Measurements from ENCODE around the gene CPNE5. TPM values are rescaled to one million over a fixed set of nuclear protein-coding genes. Genes with fewer than 3 reads are reported as not detected.
A peak's percentile ranks its signal among the peaks of the same experiment; 100 is the strongest.

CPNE5 gene
- total and polyA plus RNA-seq, 4 experiments from 2014 or later: 0.47 to 2.7 (median 1.3) TPM

- Mint-ChIP-seq H3K36me3 (peaks cover 0 to 8% of the 10 kb centered on the region in 2 donors), H3K4me1 (peaks cover 7 to 29% (median 14%) of the 10 kb centered on the region in 4 donors), H3K4me3 (no peak overlapping the region), H3K27me3 (no peaks in the 10 kb centered on the region), H3K9me3 (peaks cover 0 to 18% (median 5%) of the 10 kb centered on the region in 8 donors), H3K27ac (no peak overlapping the region)
- POLR2A ChIA-PET (ENCODE audit: partially characterized antibody): no interaction called here
- Histone ChIP-seq H3K9me3 (ENCODE audit: control insufficient read depth in 1 of 2, low read length in 2 of 2) (no peaks in the 10 kb centered on the region), H3K4me1 (ENCODE audit: insufficient read depth, low read length) (peaks cover 21% of the 10 kb centered on the region), H3K36me3 (ENCODE audit: insufficient read depth, low read length) (no peaks in the 10 kb centered on the region), H3K4me3 (ENCODE audit: low read length in 2 of 2) (no peak overlapping the region), H3K27me3 (ENCODE audit: insufficient read depth, low read length) (no peaks in the 10 kb centered on the region), H3K27ac (ENCODE audit: low read depth, low read length) (no peak overlapping the region)
- CTCF ChIA-PET (ENCODE audit: partially characterized antibody): interaction anchor here (1.4 to 3.2 kb wide), 3 partner anchors 8 to 123 kb away, joined by 3 to 13 read pairs (median 6); no protein-coding TSS in a partner anchor
- DNase-seq: no peak
- intact Hi-C loops (cut with micrococcal nuclease): no loop called here
Observed at GRCh38 chr6:36746251-36746650, 93.0 kb downstream of the CPNE5 start.

GRCh38 chr6:36745836-36746235 is 93.4 kb downstream of the CPNE5 start:
- CTCF ChIA-PET (ENCODE audit: partially characterized antibody): interaction anchor here (1.4 to 3.2 kb wide), 3 partner anchors 9 to 123 kb away, joined by 3 to 13 read pairs (median 6); no protein-coding TSS in a partner anchor
- peaks cover 21% of the 10 kb centered on the region for H3K4me1 ChIP-seq (ENCODE audit: insufficient read depth, low read length)
- H3K27ac ChIP-seq (ENCODE audit: low read depth, low read length): no peak overlapping the region
- DNase-seq: no peak
- H3K4me1 Mint-ChIP-seq: peaks cover 7 to 26% (median 12%) of the 10 kb centered on the region in 4 donors
- no peak overlapping the region for H3K4me3 Mint-ChIP-seq
- intact Hi-C loops (cut with micrococcal nuclease): no loop called here
- no peak overlapping the region for H3K27ac Mint-ChIP-seq
- H3K36me3 ChIP-seq (ENCODE audit: insufficient read depth, low read length): no peaks in the 10 kb centered on the region
- H3K27me3 ChIP-seq (ENCODE audit: insufficient read depth, low read length): no peaks in the 10 kb centered on the region
- H3K9me3 ChIP-seq (ENCODE audit: control insufficient read depth in 1 of 2, low read length in 2 of 2): no peaks in the 10 kb centered on the region
- H3K36me3 Mint-ChIP-seq: peaks cover 0 to 8% of the 10 kb centered on the region in 2 donors
- no peak overlapping the region for H3K4me3 ChIP-seq (ENCODE audit: low read length in 2 of 2)
- POLR2A ChIA-PET (ENCODE audit: partially characterized antibody): no interaction called here
- peaks cover 0 to 18% (median 5%) of the 10 kb centered on the region in 8 donors for H3K9me3 Mint-ChIP-seq
- no peaks in the 10 kb centered on the region for H3K27me3 Mint-ChIP-seq

GRCh38 chr6:36745283-36745682 is 94.0 kb downstream of the CPNE5 start:
- Histone ChIP-seq H3K27me3 (ENCODE audit: insufficient read depth, low read length) (no peaks in the 10 kb centered on the region), H3K4me1 (ENCODE audit: insufficient read depth, low read length) (peaks cover 21% of the 10 kb centered on the region), H3K27ac (ENCODE audit: low read depth, low read length) (no peak overlapping the region), H3K4me3 (ENCODE audit: low read length in 2 of 2) (no peak overlapping the region), H3K36me3 (ENCODE audit: insufficient read depth, low read length) (no peaks in the 10 kb centered on the region), H3K9me3 (ENCODE audit: control insufficient read depth in 1 of 2, low read length in 2 of 2) (no peaks in the 10 kb centered on the region)
- peaks cover 7 to 26% (median 12%) of the 10 kb centered on the region in 4 donors for H3K4me1 Mint-ChIP-seq
- DNase-seq: no peak
- no peaks in the 10 kb centered on the region for H3K27me3 Mint-ChIP-seq
- H3K27ac Mint-ChIP-seq: no peak overlapping the region
- POLR2A ChIA-PET (ENCODE audit: partially characterized antibody): no interaction called here
- H3K36me3 Mint-ChIP-seq: peaks cover 0 to 8% of the 10 kb centered on the region in 2 donors
- CTCF ChIA-PET (ENCODE audit: partially characterized antibody): interaction anchor here (1.4 to 3.2 kb wide), 3 partner anchors 9 to 122 kb away, joined by 3 to 13 read pairs (median 6); no protein-coding TSS in a partner anchor
- H3K9me3 Mint-ChIP-seq: peaks cover 0 to 18% (median 5%) of the 10 kb centered on the region in 8 donors
- intact Hi-C loops (cut with micrococcal nuclease): no loop called here
- no peak overlapping the region for H3K4me3 Mint-ChIP-seq

GRCh38 chr6:36744304-36744673 is 95.0 kb downstream of the CPNE5 start:
- H3K27me3 Mint-ChIP-seq: no peaks in the 10 kb centered on the region
- no peak overlapping the region for H3K27ac ChIP-seq (ENCODE audit: low read depth, low read length)
- H3K36me3 ChIP-seq (ENCODE audit: insufficient read depth, low read length): no peaks in the 10 kb centered on the region
- ChIA-PET CTCF (ENCODE audit: partially characterized antibody) (interaction anchor here (3.2 kb wide), 1 partner anchor 16 kb away, joined by 13 read pairs; no protein-coding TSS in a partner anchor), POLR2A (ENCODE audit: partially characterized antibody) (interaction anchor here (0.8 kb wide), 1 partner anchor 8 kb away, joined by 3 read pairs; no protein-coding TSS in a partner anchor)
- no peak for DNase-seq
- H3K4me3 ChIP-seq (ENCODE audit: low read length in 2 of 2): no peak overlapping the region
- H3K4me1 Mint-ChIP-seq: peaks cover 7 to 26% (median 12%) of the 10 kb centered on the region in 4 donors
- intact Hi-C loops (cut with micrococcal nuclease): no loop called here
- peaks cover 21% of the 10 kb centered on the region for H3K4me1 ChIP-seq (ENCODE audit: insufficient read depth, low read length)
- no peaks in the 10 kb centered on the region for H3K27me3 ChIP-seq (ENCODE audit: insufficient read depth, low read length)
- H3K9me3 Mint-ChIP-seq: peaks cover 0 to 9% (median 4%) of the 10 kb centered on the region in 8 donors
- H3K9me3 ChIP-seq (ENCODE audit: control insufficient read depth in 1 of 2, low read length in 2 of 2): no peaks in the 10 kb centered on the region
- peak overlapping the region in 4 of 8 donors; percentile 39 to 74 (median 49) for H3K4me3 Mint-ChIP-seq
- peaks cover 0 to 3% of the 10 kb centered on the region in 2 donors for H3K36me3 Mint-ChIP-seq
- peak overlapping the region in 4 of 7 donors; percentile 57 to 88 (median 68) for H3K27ac Mint-ChIP-seq

GRCh38 chr6:36743538-36744303 is 95.5 kb downstream of the CPNE5 start:
- Histone ChIP-seq H3K9me3 (ENCODE audit: control insufficient read depth in 1 of 2, low read length in 2 of 2) (no peaks in the 10 kb centered on the region), H3K27me3 (ENCODE audit: insufficient read depth, low read length) (no peaks in the 10 kb centered on the region), H3K27ac (ENCODE audit: low read depth, low read length) (no peak overlapping the region), H3K36me3 (ENCODE audit: insufficient read depth, low read length) (no peaks in the 10 kb centered on the region), H3K4me1 (ENCODE audit: insufficient read depth, low read length) (peaks cover 21% of the 10 kb centered on the region), H3K4me3 (ENCODE audit: low read length in 2 of 2) (no peak overlapping the region)
- no peaks in the 10 kb centered on the region for H3K27me3 Mint-ChIP-seq
- peaks cover 7 to 26% (median 12%) of the 10 kb centered on the region in 4 donors for H3K4me1 Mint-ChIP-seq
- peaks cover 0 to 4% (median under 1%) of the 10 kb centered on the region in 8 donors for H3K9me3 Mint-ChIP-seq
- POLR2A ChIA-PET (ENCODE audit: partially characterized antibody): interaction anchor here (0.8 kb wide), 1 partner anchor 9 kb away, joined by 3 read pairs; no protein-coding TSS in a partner anchor
- H3K4me3 Mint-ChIP-seq: no peak overlapping the region
- peak overlapping the region in 4 of 7 donors; percentile 29 to 77 (median 46) for H3K27ac Mint-ChIP-seq
- DNase-seq: no peak
- H3K36me3 Mint-ChIP-seq: no peaks in the 10 kb centered on the region
- intact Hi-C loops (cut with micrococcal nuclease): no loop called here
- CTCF ChIA-PET (ENCODE audit: partially characterized antibody): interaction anchor here (3.2 kb wide), 1 partner anchor 17 kb away, joined by 13 read pairs; no protein-coding TSS in a partner anchor

GRCh38 chr6:36743032-36743431 is 96.2 kb downstream of the CPNE5 start:
- Mint-ChIP-seq H3K27me3 (no peaks in the 10 kb centered on the region), H3K36me3 (no peaks in the 10 kb centered on the region), H3K4me3 (no peak overlapping the region), H3K9me3 (no peaks in the 10 kb centered on the region), H3K27ac (peak overlapping the region in 4 of 7 donors; percentile 4 to 60 (median 30)), H3K4me1 (peaks cover 7 to 26% (median 12%) of the 10 kb centered on the region in 4 donors)
- H3K9me3 ChIP-seq (ENCODE audit: control insufficient read depth in 1 of 2, low read length in 2 of 2): no peaks in the 10 kb centered on the region
- no peak overlapping the region for H3K4me3 ChIP-seq (ENCODE audit: low read length in 2 of 2)
- ChIA-PET CTCF (ENCODE audit: partially characterized antibody) (no interaction called here), POLR2A (ENCODE audit: partially characterized antibody) (no interaction called here)
- intact Hi-C loops (cut with micrococcal nuclease): no loop called here
- H3K36me3 ChIP-seq (ENCODE audit: insufficient read depth, low read length): no peaks in the 10 kb centered on the region
- no peaks in the 10 kb centered on the region for H3K27me3 ChIP-seq (ENCODE audit: insufficient read depth, low read length)
- no peak overlapping the region for H3K27ac ChIP-seq (ENCODE audit: low read depth, low read length)
- peaks cover 21% of the 10 kb centered on the region for H3K4me1 ChIP-seq (ENCODE audit: insufficient read depth, low read length)
- no peak for DNase-seq

GRCh38 chr6:36742146-36742545 is 97.1 kb downstream of the CPNE5 start:
- no peak overlapping the region for H3K27ac Mint-ChIP-seq
- no peaks in the 10 kb centered on the region for H3K27me3 Mint-ChIP-seq
- H3K36me3 Mint-ChIP-seq: no peaks in the 10 kb centered on the region
- H3K36me3 ChIP-seq (ENCODE audit: insufficient read depth, low read length): no peaks in the 10 kb centered on the region
- H3K4me3 ChIP-seq (ENCODE audit: low read length in 2 of 2): no peak overlapping the region
- ChIA-PET CTCF (ENCODE audit: partially characterized antibody) (no interaction called here), POLR2A (ENCODE audit: partially characterized antibody) (no interaction called here)
- peaks cover 7 to 26% (median 12%) of the 10 kb centered on the region in 4 donors for H3K4me1 Mint-ChIP-seq
- H3K4me3 Mint-ChIP-seq: no peak overlapping the region
- no peaks in the 10 kb centered on the region for H3K9me3 Mint-ChIP-seq
- no peak overlapping the region for H3K27ac ChIP-seq (ENCODE audit: low read depth, low read length)
- H3K27me3 ChIP-seq (ENCODE audit: insufficient read depth, low read length): no peaks in the 10 kb centered on the region
- H3K4me1 ChIP-seq (ENCODE audit: insufficient read depth, low read length): peaks cover 21% of the 10 kb centered on the region
- H3K9me3 ChIP-seq (ENCODE audit: control insufficient read depth in 1 of 2, low read length in 2 of 2): no peaks in the 10 kb centered on the region
- intact Hi-C loops (cut with micrococcal nuclease): no loop called here
- DNase-seq: no peak
